ENCODE data around the gene RTL10. TPM values are rescaled to one million over a fixed set of nuclear protein-coding genes. Genes with fewer than 3 reads are reported as not detected.

The RTL10 gene
- total RNA-seq, 1 donor from 2014 or later, result 20.3 TPM

- Mint-ChIP-seq H3K27me3 (ENCODE audit: unreplicated experiment) (peaks cover 11% of the 10 kb centered on the region), H3K4me3 (ENCODE audit: unreplicated experiment) (no peak overlapping the region), H3K9me3 (ENCODE audit: unreplicated experiment) (no peaks in the 10 kb centered on the region), H3K4me1 (ENCODE audit: unreplicated experiment) (peaks cover 33% of the 10 kb centered on the region), H3K27ac (ENCODE audit: unreplicated experiment) (peak overlapping the region; percentile 6), H3K36me3 (ENCODE audit: low read depth, unreplicated experiment) (peaks cover 4% of the 10 kb centered on the region)
- DNase-seq (ENCODE audit: low spot score), result no peak
- TF ChIP-seq, protein P1, sequence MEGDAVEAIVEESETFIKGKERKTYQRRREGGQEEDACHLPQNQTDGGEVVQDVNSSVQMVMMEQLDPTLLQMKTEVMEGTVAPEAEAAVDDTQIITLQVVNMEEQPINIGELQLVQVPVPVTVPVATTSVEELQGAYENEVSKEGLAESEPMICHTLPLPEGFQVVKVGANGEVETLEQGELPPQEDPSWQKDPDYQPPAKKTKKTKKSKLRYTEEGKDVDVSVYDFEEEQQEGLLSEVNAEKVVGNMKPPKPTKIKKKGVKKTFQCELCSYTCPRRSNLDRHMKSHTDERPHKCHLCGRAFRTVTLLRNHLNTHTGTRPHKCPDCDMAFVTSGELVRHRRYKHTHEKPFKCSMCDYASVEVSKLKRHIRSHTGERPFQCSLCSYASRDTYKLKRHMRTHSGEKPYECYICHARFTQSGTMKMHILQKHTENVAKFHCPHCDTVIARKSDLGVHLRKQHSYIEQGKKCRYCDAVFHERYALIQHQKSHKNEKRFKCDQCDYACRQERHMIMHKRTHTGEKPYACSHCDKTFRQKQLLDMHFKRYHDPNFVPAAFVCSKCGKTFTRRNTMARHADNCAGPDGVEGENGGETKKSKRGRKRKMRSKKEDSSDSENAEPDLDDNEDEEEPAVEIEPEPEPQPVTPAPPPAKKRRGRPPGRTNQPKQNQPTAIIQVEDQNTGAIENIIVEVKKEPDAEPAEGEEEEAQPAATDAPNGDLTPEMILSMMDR (IDR thresholded peaks at IDR 0.05; ENCODE audit: unreplicated experiment), result no peak
These were observed 38.3 kb upstream of the RTL10 start for GRCh38 chr22:19892925-19893324.

DNA sequence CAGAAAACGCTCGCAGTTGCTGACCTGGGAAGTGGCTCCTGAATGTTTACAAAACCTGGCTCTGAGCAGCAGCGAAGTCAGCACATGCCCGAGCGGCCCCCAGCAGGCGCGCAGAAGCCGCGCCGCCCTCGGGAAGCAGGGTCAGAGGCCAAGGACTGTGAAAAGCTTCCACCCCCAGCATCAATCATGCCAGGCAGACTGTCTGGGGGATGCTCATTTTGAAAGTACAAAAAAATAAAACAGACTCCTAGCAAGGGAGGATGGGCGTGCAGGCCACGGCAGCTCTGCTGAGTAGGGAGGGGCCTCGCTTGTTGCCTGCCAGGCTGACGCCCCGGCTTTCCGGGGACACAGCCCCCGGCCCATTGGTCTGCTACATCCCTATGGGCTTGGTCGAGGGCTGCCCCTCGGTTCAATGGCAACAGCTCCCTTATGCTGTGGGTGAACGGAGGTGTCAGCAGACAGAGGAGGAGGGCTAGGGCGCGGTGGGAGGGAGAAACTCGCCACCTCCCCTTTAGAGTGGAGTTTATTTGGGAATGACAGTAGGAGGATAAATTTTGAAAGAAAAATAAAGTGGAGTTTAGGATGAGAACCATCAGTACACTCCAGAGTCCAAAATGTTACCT is 37.7 kb upstream of the RTL10 start:
- TF ChIP-seq, protein P1 (IDR thresholded peaks at IDR 0.05; ENCODE audit: unreplicated experiment), result no peak
- Mint-ChIP-seq H3K4me3 (ENCODE audit: unreplicated experiment) (no peak overlapping the region), H3K27me3 (ENCODE audit: unreplicated experiment) (peaks cover 12% of the 10 kb centered on the region), H3K9me3 (ENCODE audit: unreplicated experiment) (no peaks in the 10 kb centered on the region), H3K36me3 (ENCODE audit: low read depth, unreplicated experiment) (peaks cover 4% of the 10 kb centered on the region), H3K4me1 (ENCODE audit: unreplicated experiment) (peaks cover 33% of the 10 kb centered on the region), H3K27ac (ENCODE audit: unreplicated experiment) (peak overlapping the region; percentile 52)
- DNase-seq (ENCODE audit: low spot score), result no peak

GRCh38 chr22:19891317-19892256 is 36.9 kb upstream of the RTL10 start:
- peak; percentile 65 for DNase-seq (ENCODE audit: low spot score)
- peaks cover 37% of the 10 kb centered on the region for H3K4me1 Mint-ChIP-seq (ENCODE audit: unreplicated experiment)

DNA sequence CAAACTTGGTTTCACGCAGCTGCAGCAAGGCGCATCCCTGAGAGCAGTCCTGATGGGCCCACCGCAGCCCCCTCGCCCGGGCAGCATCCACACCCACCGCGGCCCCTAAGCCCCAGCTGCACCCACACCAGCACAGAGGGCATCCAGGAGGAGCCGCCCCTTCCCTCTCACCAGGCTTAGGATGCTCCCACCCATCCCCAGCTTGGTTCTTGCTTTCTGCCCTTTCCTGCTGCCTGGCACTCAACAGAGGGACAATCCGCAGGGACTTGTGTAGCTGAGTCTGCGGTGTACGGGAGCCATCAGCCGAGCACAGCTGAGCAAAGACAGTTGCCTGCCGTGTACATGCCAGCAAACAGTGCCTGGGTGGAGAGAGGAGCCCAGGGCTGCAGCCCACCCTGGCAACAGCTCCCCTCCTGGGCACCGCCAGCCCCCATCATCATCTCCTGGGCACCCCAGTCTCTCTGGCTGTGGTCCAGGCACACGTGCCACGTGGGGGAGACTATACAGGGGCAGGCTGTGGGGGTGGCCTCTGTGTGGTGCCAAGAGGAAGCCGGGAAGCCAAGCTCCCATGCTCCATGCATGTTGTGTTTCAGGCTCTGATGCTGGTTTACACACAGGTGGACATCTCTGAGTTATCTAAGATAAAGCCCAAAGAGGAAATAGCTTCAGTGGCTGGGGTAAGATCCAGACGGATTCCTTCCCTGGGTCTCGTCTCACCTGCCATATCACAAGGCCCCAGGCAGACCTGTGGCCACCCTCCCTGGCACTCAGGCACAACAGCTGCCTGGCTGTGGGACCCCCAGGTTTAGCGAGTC is 36.0 kb upstream of the RTL10 start:
- Mint-ChIP-seq H3K27me3 (ENCODE audit: unreplicated experiment) (peaks cover 18% of the 10 kb centered on the region), H3K36me3 (ENCODE audit: low read depth, unreplicated experiment) (no peaks in the 10 kb centered on the region), H3K4me1 (ENCODE audit: unreplicated experiment) (peaks cover 37% of the 10 kb centered on the region), H3K9me3 (ENCODE audit: unreplicated experiment) (no peaks in the 10 kb centered on the region), H3K4me3 (ENCODE audit: unreplicated experiment) (no peak overlapping the region), H3K27ac (ENCODE audit: unreplicated experiment) (peak overlapping the region; percentile 70)
- DNase-seq (ENCODE audit: low spot score), result no peak
- TF ChIP-seq, protein P1 (IDR thresholded peaks at IDR 0.05; ENCODE audit: unreplicated experiment), result no peak

More at GRCh38 chr22:19891317-19892256, 36.9 kb upstream of the RTL10 start:
- TF ChIP-seq, protein P1 (IDR thresholded peaks at IDR 0.05; ENCODE audit: unreplicated experiment), result no peak
- Mint-ChIP-seq H3K36me3 (ENCODE audit: low read depth, unreplicated experiment) (peaks cover 4% of the 10 kb centered on the region), H3K4me3 (ENCODE audit: unreplicated experiment) (no peak overlapping the region), H3K9me3 (ENCODE audit: unreplicated experiment) (no peaks in the 10 kb centered on the region), H3K27me3 (ENCODE audit: unreplicated experiment) (peaks cover 18% of the 10 kb centered on the region), H3K27ac (ENCODE audit: unreplicated experiment) (peak overlapping the region; percentile 52)

Measured in endothelial cell (in vitro differentiated cells).